IPS DF 6.9 (cell line): ENCODE results near the gene NT5C1A.

Experiments used
- DNase-seq: peaks from one replicate; pipeline ENCODE4 v3.0.0-alpha.2; 2013; ENCODE audit warnings: low read depth, low spot score
- H3K27ac ChIP-seq: one replicate; pipeline ENCODE4 v1.5.1; 2013; ENCODE audit warnings: low read length, control low read depth
- H3K27me3 ChIP-seq: 2 replicates; pipeline ENCODE4 v1.6.1; 2013; ENCODE audit warnings: mild to moderate bottlenecking, low read length; ENCODE audit not compliant: control insufficient read depth, insufficient read depth
- H3K36me3 ChIP-seq: 2 replicates; pipeline ENCODE4 v1.6.1; 2013; ENCODE audit warnings: low read length; ENCODE audit not compliant: control insufficient read depth, insufficient read depth
- H3K4me1 ChIP-seq: 2 replicates; pipeline ENCODE4 v1.6.1; 2013; ENCODE audit warnings: low read length; ENCODE audit not compliant: control insufficient read depth, insufficient read depth
- H3K4me3 ChIP-seq: 2 replicates; pipeline ENCODE4 v1.5.1; 2013; ENCODE audit warnings: mild to moderate bottlenecking, low read length
- H3K9me3 ChIP-seq: 2 replicates; pipeline ENCODE4 v1.6.1; 2013; ENCODE audit warnings: low read length, inconsistent platforms; ENCODE audit not compliant: control insufficient read depth, insufficient read depth
- WGBS: extraction: QIAGEN DNeasy Blood & Tissue Kit; methylation state at CpG from one replicate; pipeline ENCODE4 v1.1.7; 2013; ENCODE audit warnings: mixed read lengths, missing lambda C conversion rate; ENCODE audit not compliant: insufficient read length, insufficient coverage; 5-methylcytosine and 5-hydroxymethylcytosine counted together

Gene NT5C1A

GRCh38 chr1:39671793-39672550 is at the start of gene NT5C1A:
TSS of gene NT5C1A (minus strand) at chr1:39672107. CDS start at chr1:39672038, 69 bp downstream.
- peak within 1 kb of the TSS; percentile 18; the same call in 1 of the 2 replicates for H3K4me3 ChIP-seq
- H3K36me3 ChIP-seq: no peaks in the 10 kb centered on the region
- peaks cover 67% of the 10 kb centered on the region for H3K27me3 ChIP-seq
- no peak for DNase-seq
- H3K4me1 ChIP-seq: peaks cover 1% of the 10 kb centered on the region; the same call in 1 of the 2 replicates
- no peak within 1 kb of the TSS for H3K27ac ChIP-seq
- WGBS: no CpG with 5 or more reads among the region's 55 CpGs
- no peaks in the 10 kb centered on the region for H3K9me3 ChIP-seq

DNA sequence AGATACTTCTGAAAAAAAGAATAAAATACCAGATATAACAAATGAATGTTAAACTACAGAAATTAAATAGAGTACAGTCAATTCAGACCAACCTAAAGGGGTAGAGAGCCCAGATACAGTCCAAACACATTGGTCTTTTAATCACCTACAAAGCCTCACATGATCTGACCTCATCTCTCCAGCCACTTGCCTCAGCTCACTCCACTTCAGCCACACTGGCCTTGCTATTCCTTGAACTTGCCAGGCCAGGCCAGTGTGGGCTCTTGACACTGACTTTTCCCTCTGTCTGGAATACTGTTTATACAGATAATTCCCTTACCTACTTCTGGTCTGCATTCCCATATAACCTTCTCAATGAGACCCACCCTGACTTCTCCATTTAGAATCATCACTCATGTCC is 49.8 kb upstream of the NT5C1A start:
- Histone ChIP-seq H3K36me3 (no peaks in the 10 kb centered on the region), H3K27ac (no peak overlapping the region), H3K27me3 (peaks cover 26% of the 10 kb centered on the region), H3K4me1 (no peaks in the 10 kb centered on the region), H3K9me3 (no peaks in the 10 kb centered on the region), H3K4me3 (no peak overlapping the region)
- DNase-seq: no peak

GRCh38 chr1:39720094-39720999 is 48.4 kb upstream of the NT5C1A start:
- Histone ChIP-seq H3K36me3 (no peaks in the 10 kb centered on the region), H3K4me3 (no peak overlapping the region), H3K4me1 (no peaks in the 10 kb centered on the region), H3K27me3 (peaks cover 30% of the 10 kb centered on the region), H3K27ac (no peak overlapping the region), H3K9me3 (no peaks in the 10 kb centered on the region)
- no CpG with 5 or more reads among the region's 7 CpGs for WGBS
- DNase-seq: no peak

DNA sequence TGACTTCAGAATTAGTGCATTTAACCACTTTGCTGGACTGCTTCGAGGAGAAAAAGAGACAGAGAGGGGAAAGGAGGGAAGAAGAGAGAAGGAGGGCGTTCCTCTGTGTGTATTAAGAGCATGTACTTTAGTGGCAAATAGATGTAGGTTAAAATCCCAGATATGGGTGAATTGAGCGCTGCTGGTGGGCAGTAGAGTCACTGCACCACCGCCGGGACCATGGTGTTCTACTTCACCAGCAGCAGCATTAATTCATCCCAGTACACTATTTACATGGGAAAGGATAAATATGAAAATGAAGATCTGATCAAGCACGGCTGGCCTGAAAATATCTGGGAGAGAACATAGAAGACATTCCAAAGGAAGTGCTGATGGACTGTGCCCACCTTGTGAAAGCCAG is 45.9 kb upstream of the NT5C1A start:
- Histone ChIP-seq H3K36me3 (no peaks in the 10 kb centered on the region), H3K27me3 (peaks cover 47% of the 10 kb centered on the region), H3K4me1 (no peaks in the 10 kb centered on the region), H3K27ac (no peak overlapping the region), H3K9me3 (peaks cover 1% of the 10 kb centered on the region), H3K4me3 (no peak overlapping the region)
- DNase-seq: no peak
- no CpG with 5 or more reads among the region's 6 CpGs for WGBS

DNA sequence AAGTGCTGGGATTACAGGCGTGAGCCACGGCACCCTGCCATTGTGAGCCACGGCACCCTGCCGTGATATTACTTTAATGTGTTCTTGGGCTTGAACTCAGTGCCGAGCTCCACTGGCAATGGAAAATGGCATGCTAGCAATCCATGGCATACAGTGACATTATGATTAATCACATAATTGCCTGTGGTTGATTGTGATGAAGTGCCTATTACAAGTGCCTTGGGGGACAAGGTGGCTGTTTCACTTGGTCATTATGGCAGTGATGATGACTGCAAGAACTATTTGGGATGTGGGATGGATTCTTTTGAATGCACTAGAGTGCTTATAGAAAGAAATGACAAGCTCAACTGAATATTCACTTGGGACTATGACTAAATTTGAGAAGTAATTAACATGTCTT is 41.6 kb upstream of the NT5C1A start:
- Histone ChIP-seq H3K36me3 (no peaks in the 10 kb centered on the region), H3K27ac (no peak overlapping the region), H3K27me3 (peaks cover 77% of the 10 kb centered on the region), H3K4me3 (no peak overlapping the region), H3K4me1 (no peaks in the 10 kb centered on the region), H3K9me3 (peaks cover 1% of the 10 kb centered on the region)
- no CpG with 5 or more reads among the region's 5 CpGs for WGBS
- DNase-seq: no peak

- no peak overlapping the region for H3K27ac ChIP-seq
- no peaks in the 10 kb centered on the region for H3K4me1 ChIP-seq
- H3K9me3 ChIP-seq: peaks cover 1% of the 10 kb centered on the region
- no peak for DNase-seq
- no CpG with 5 or more reads among the region's 6 CpGs for WGBS
- no peaks in the 10 kb centered on the region for H3K36me3 ChIP-seq
- no peak overlapping the region for H3K4me3 ChIP-seq
- H3K27me3 ChIP-seq: peaks cover 75% of the 10 kb centered on the region
These were observed 40.0 kb upstream of the NT5C1A start for GRCh38 chr1:39711966-39712340.

DNA sequence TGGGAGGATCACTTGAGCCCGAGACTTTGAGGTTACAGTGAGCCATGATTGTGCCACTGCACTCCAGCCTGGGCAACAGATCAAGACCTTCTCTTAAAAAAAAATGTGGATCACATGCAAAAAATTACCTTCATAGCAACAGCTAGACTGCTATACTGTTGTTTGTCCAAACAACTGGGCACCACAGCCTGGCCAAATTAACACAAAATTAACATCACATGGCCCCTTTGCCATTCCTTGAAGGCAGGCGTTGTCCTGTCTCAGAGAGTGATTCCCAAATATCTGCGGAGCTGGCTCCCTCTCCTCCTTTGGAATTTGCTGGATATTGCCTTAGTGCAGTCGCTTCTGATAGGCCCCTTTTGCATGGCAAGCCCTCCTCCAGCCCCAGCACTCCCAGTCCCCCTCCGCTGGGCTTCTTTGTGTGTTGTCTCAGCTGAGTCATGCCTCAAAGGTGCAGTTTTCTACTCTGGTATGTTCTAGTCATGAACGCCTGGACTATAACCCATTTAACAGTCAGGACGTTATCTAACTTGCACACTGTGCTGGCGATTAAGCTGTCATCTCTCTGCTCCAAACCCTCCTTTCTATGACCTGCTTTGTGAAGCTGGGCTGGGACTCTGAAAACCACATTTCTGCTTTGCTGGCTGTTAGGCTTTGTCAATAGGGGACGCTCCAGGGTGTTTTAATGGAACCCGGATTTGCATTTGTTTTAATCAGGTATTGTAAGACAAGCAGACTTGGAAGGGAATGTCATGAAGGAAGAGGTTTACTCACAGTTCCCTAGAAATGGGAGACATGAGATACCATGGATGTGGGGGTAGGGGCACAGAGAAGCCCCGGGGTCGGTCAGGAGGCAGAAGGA is 39.4 kb upstream of the NT5C1A start:
- no peaks in the 10 kb centered on the region for H3K4me1 ChIP-seq
- H3K36me3 ChIP-seq: no peaks in the 10 kb centered on the region
- peaks cover 77% of the 10 kb centered on the region for H3K27me3 ChIP-seq
- H3K4me3 ChIP-seq: no peak overlapping the region
- H3K9me3 ChIP-seq: peaks cover 1% of the 10 kb centered on the region
- no peak overlapping the region for H3K27ac ChIP-seq
- no CpG with 5 or more reads among the region's 12 CpGs for WGBS
- no peak for DNase-seq

DNA sequence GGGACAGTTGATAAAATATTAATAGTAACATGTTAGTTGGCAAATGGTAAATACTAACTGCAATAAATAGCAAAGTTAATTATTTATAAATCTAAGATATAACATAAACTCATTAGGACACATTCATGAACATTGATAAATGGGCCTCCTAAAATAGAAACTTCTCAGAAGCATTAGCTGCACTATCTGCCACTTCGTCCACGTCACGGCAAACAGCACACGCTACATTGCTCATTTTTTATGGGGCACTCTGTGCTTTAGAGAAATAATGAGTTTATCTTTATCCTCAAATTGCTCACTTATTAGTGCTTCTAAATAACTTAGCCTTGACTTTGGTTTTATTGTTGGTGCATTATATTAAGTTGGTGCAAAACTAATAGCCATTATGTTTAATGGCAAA is 35.6 kb upstream of the NT5C1A start:
- no peak overlapping the region for H3K4me3 ChIP-seq
- no peaks in the 10 kb centered on the region for H3K36me3 ChIP-seq
- DNase-seq: no peak
- H3K9me3 ChIP-seq: no peaks in the 10 kb centered on the region
- H3K27me3 ChIP-seq: peaks cover 56% of the 10 kb centered on the region
- H3K4me1 ChIP-seq: no peaks in the 10 kb centered on the region
- H3K27ac ChIP-seq: no peak overlapping the region
- no CpG with 5 or more reads among the region's 4 CpGs for WGBS

DNA sequence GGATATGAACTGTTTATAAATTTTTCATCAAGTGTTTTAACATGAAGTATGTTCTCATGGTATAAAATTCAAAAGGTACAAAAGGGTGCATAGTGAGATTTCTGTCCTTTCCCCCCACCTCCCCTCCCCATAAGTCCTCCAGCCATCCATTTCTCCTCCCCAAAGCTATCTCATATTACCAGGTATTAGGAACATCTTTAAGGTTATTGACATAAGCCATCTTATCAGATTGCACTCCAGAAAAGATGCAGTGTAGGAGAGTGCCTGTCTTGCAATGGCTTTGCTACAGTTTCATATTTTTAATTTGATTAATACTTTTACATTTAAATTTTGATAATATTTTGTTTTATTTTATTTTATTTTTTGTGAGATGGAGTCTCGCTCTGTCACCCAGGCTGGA is 32.9 kb upstream of the NT5C1A start:
- Histone ChIP-seq H3K4me1 (peaks cover 4% of the 10 kb centered on the region), H3K27ac (no peak overlapping the region), H3K27me3 (peaks cover 37% of the 10 kb centered on the region), H3K9me3 (no peaks in the 10 kb centered on the region), H3K36me3 (no peaks in the 10 kb centered on the region), H3K4me3 (no peak overlapping the region)
- no CpG with 5 or more reads among the region's 1 CpG for WGBS
- no peak for DNase-seq

- WGBS: no CpG with 5 or more reads among the region's 12 CpGs
- Histone ChIP-seq H3K4me3 (no peak overlapping the region; the same call in 1 of the 2 replicates), H3K27me3 (peaks cover 28% of the 10 kb centered on the region; the same call in 1 of the 2 replicates), H3K9me3 (no peaks in the 10 kb centered on the region), H3K27ac (no peak overlapping the region), H3K4me1 (peaks cover 4% of the 10 kb centered on the region), H3K36me3 (no peaks in the 10 kb centered on the region)
- DNase-seq: no peak
These were observed 29.1 kb upstream of the NT5C1A start for GRCh38 chr1:39701049-39701439.
